ENCODE results near the gene MASP1. TPM values are rescaled to one million over a fixed set of nuclear protein-coding genes. Genes with fewer than 3 reads are reported as not detected.

Gene MASP1
- total and polyA plus RNA-seq, 4 donors, result 0.31 to 8.3 (median 0.59) TPM

DNA sequence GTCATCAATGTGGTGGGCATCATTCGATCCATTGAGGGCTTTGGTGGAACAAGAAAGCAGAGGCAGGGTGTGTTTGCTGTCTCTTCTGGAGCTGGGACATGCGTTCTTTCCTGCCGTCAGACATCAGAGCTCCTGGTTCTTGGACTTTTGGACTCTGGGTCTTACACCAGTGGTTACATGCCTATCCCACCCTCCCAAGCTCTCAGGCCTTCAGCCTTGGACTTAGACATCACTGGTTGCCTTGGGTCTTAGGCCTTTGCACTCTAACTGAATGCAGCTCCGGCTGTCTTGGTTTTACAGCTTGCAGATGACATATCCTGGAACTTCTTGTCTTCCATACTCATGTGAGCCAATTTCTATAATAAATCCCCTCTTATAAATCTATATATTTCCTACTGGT, 8.1 kb upstream of the MASP1 start:
- H3K4me3 ChIP-seq, result no peak overlapping the region
- no peaks in the 10 kb centered on the region for H3K4me1 ChIP-seq (ENCODE audit: control insufficient read depth in 5 of 5, insufficient read depth in 5 of 5, low read length in 5 of 5)
- no peaks in the 10 kb centered on the region for H3K9me3 ChIP-seq (ENCODE audit: control insufficient read depth in 4 of 4, insufficient read depth in 3 of 4, low read length in 3 of 4)
- WGBS, 2 donors, result 97 to 99% methylated on average over 4 of the region's 4 CpGs
- ATAC-seq (ENCODE audit: insufficient read depth, low FRiP score) (no peak), DNase-seq (no peak)
- no peak overlapping the region for H3K27ac ChIP-seq (ENCODE audit: low read depth in 1 of 2, low read length in 1 of 2)
- no peaks in the 10 kb centered on the region for H3K36me3 ChIP-seq (ENCODE audit: control insufficient read depth in 4 of 4, insufficient read depth in 4 of 4, low read length in 4 of 4)
- peaks cover 0 to 3% (median 0%) of the 10 kb centered on the region in 3 donors for H3K27me3 ChIP-seq (ENCODE audit: control insufficient read depth in 3 of 3, insufficient read depth in 3 of 3, low read length in 2 of 3)
- TF ChIP-seq, protein P1, sequence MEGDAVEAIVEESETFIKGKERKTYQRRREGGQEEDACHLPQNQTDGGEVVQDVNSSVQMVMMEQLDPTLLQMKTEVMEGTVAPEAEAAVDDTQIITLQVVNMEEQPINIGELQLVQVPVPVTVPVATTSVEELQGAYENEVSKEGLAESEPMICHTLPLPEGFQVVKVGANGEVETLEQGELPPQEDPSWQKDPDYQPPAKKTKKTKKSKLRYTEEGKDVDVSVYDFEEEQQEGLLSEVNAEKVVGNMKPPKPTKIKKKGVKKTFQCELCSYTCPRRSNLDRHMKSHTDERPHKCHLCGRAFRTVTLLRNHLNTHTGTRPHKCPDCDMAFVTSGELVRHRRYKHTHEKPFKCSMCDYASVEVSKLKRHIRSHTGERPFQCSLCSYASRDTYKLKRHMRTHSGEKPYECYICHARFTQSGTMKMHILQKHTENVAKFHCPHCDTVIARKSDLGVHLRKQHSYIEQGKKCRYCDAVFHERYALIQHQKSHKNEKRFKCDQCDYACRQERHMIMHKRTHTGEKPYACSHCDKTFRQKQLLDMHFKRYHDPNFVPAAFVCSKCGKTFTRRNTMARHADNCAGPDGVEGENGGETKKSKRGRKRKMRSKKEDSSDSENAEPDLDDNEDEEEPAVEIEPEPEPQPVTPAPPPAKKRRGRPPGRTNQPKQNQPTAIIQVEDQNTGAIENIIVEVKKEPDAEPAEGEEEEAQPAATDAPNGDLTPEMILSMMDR (IDR thresholded peaks at IDR 0.05; ENCODE audit: control extremely low read depth, extremely low read depth), result no peak
- no peak overlapping the region for H3K9ac ChIP-seq (ENCODE audit: insufficient read depth in 1 of 2, low read length in 2 of 2)

DNA sequence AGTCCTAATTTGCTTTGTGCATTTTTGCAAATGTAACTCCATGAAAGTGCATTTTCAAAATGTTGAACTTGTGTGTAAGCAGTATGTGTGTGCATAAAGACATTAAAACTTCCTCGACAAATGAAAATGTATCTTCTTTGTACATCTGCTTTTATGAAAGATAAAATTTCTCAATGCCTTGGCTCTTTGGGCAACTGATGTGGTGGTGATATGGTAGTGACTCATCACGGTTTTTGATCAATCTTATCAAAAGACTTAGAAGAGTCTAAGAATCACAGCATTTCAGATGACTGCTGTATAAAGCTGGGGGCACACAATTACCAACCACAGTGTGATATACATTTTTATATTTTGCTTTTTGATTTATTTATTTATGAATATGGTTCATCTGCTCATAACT, 5.4 kb upstream of the MASP1 start:
- ATAC-seq (ENCODE audit: insufficient read depth, low FRiP score) (no peak), DNase-seq (no peak)
- TF ChIP-seq, protein P1 (IDR thresholded peaks at IDR 0.05; ENCODE audit: control extremely low read depth, extremely low read depth), result no peak
- Histone ChIP-seq H3K9ac (ENCODE audit: insufficient read depth in 1 of 2, low read length in 2 of 2) (no peak overlapping the region), H3K4me1 (ENCODE audit: control insufficient read depth in 5 of 5, insufficient read depth in 5 of 5, low read length in 5 of 5) (peaks cover 0 to 7% (median 4%) of the 10 kb centered on the region in 5 donors), H3K27me3 (ENCODE audit: control insufficient read depth in 3 of 3, insufficient read depth in 3 of 3, low read length in 2 of 3) (peaks cover 0 to 6% (median 0%) of the 10 kb centered on the region in 3 donors), H3K9me3 (ENCODE audit: control insufficient read depth in 4 of 4, insufficient read depth in 3 of 4, low read length in 3 of 4) (no peaks in the 10 kb centered on the region), H3K4me3 (no peak overlapping the region), H3K36me3 (ENCODE audit: control insufficient read depth in 4 of 4, insufficient read depth in 4 of 4, low read length in 4 of 4) (no peaks in the 10 kb centered on the region), H3K27ac (ENCODE audit: low read depth in 1 of 2, low read length in 1 of 2) (no peak overlapping the region)
- 82 to 86% methylated on average over 2 of the region's 2 CpGs for WGBS, 2 donors

- DNase-seq (no peak), ATAC-seq (ENCODE audit: insufficient read depth, low FRiP score) (no peak)
- TF ChIP-seq, protein P1 (IDR thresholded peaks at IDR 0.05; ENCODE audit: control extremely low read depth, extremely low read depth), result no peak
- H3K4me3 ChIP-seq, result no peak overlapping the region
- no peaks in the 10 kb centered on the region for H3K36me3 ChIP-seq (ENCODE audit: control insufficient read depth in 4 of 4, insufficient read depth in 4 of 4, low read length in 4 of 4)
- H3K4me1 ChIP-seq (ENCODE audit: control insufficient read depth in 5 of 5, insufficient read depth in 5 of 5, low read length in 5 of 5), result peaks cover 0 to 13% (median 4%) of the 10 kb centered on the region in 5 donors
- no peak overlapping the region for H3K27ac ChIP-seq (ENCODE audit: low read depth in 1 of 2, low read length in 1 of 2)
- no peak overlapping the region for H3K9ac ChIP-seq (ENCODE audit: insufficient read depth in 1 of 2, low read length in 2 of 2)
- no peaks in the 10 kb centered on the region for H3K9me3 ChIP-seq (ENCODE audit: control insufficient read depth in 4 of 4, insufficient read depth in 3 of 4, low read length in 3 of 4)
- peaks cover 0 to 9% (median 0%) of the 10 kb centered on the region in 3 donors for H3K27me3 ChIP-seq (ENCODE audit: control insufficient read depth in 3 of 3, insufficient read depth in 3 of 3, low read length in 2 of 3)
- WGBS, 2 donors, result 75 to 82% methylated on average over 3 of the region's 3 CpGs
Measured at GRCh38 chr3:187296058-187296457, 4.5 kb upstream of the MASP1 start.

Data from lung (tissue), 12 donors.